HG02938 (cell line): ENCODE data around the gene FBLN2.

Source experiments
- ATAC-seq: cut with Tn5 transposase; IDR thresholded peaks from one replicate; pipeline ENCODE4 v1.9.1; 2021; ENCODE audit warnings: mild to moderate bottlenecking, moderate library complexity; ENCODE audit not compliant: unreplicated experiment

The FBLN2 gene

DNA sequence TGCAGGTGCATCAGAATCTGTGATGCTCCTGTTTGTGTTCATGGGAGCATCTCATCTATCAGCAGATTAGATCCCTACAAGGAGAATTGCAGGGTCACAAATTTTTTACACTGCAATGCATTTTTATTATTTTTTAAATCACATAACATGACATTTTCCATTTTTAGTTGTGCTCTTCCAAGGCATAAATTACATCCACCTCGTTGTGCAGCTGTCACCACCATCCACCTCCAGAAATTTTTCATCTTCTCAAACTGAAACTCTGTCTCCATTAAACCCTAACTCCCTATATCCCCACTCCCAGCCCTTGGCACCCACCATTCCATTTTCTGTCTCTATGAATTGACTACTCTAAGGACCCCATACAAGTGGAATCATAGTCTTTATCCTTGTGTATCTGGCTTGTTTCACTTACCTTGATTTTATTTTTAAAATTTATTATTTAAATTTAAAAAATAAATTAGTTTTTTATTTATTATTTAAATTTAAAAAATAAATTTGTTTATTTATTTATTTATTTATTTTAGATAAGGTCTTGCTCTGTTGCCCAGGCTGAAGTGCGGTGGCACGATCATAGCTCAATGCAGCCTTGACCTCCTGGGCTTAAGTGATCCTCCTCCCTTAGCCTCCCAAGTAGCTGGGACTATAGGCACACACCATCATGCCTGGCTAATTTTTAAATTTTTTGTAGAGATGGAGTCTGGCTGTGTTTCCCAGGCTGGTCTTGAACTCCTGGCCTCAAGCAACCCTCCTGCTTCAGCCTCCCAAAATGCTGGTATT lies 47.7 kb downstream of the FBLN2 start:
- no peak for ATAC-seq

DNA sequence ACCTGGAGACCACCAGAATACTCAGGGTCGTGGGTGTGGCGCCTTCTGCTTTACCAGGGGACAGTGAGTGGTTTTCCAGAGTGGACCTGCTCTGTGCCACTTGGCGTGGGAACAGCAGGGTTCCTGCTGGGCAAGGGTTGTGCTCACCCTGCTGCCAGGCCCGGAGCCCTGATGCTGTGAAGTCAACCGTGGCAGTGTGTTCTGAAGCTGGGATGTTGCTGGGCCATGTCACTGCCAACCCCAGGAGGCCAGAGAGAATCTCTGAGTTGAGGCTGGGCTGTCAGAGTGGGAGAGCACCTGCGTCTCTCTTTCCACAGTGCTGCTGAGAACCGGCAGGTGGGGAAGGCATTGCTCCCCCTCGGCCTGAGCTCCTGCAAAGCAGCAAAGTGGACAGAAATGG lies 48.7 kb downstream of the FBLN2 start:
- no peak for ATAC-seq

DNA sequence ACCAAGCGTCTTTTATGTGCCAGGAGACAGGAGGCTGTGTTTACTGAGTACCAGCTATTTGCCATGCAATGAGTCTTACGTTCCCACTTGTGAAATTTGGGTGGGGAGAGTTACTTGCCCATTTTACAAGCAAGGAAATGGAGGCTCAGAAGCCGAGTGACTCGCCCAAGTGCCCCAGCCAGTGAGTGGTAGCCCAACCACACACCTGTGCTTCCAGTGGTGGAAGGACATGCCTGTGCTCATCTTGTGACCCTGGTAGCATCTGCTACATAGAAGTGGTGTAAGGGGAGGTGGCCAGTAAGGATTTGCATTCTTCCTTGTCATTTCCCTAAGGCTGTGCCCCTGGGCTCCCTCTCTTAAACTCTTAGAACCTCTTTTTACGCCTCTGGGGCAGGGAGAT lies 49.3 kb downstream of the FBLN2 start:
- ATAC-seq: no peak

DNA sequence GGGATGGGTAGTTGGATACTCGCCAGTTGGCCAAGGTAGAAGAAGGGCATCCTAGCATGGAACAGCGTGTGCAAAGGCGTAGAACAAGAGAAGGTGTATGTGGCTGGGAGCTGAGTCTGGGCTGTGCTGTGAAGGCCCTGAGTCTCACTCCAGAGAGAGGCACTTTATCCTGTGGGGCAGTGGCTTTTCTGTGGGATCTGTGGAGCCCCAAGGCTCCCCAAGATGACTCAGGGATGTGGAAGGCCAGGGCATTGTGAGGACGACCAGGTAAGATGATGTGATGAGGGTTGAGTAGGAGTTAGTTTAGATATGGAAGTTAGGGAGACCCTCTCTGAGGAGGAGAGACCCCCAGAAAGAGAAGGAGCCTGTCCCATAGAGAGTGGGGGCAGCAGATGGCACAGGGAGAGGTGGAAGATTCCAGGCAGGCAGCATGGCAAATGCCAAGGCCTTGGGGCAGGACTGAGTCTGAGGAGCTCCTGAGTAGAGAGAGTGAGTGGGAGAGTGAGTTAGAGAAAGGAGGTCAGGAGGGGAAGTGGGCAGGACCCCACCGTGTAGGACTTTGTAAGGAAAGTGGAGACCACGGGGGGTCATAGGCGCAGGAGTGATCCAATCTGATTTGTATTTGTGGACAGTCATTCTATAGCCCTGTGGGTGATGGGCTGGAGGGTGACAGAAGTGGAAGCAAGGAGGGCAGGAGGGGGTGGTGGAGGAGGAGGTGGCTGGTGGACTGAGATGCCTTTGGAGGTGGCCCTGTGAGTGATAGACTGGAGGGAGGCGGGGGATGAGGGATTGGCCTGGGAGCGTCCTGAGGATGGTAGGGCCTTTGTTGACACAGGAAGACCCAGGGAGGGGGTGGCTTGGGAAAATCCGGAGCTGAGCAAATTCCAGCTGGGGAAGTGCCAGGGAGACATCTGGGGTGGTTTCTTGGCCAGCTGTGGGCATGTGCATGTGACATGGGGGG lies 50.3 kb downstream of the FBLN2 start:
- no peak for ATAC-seq

DNA sequence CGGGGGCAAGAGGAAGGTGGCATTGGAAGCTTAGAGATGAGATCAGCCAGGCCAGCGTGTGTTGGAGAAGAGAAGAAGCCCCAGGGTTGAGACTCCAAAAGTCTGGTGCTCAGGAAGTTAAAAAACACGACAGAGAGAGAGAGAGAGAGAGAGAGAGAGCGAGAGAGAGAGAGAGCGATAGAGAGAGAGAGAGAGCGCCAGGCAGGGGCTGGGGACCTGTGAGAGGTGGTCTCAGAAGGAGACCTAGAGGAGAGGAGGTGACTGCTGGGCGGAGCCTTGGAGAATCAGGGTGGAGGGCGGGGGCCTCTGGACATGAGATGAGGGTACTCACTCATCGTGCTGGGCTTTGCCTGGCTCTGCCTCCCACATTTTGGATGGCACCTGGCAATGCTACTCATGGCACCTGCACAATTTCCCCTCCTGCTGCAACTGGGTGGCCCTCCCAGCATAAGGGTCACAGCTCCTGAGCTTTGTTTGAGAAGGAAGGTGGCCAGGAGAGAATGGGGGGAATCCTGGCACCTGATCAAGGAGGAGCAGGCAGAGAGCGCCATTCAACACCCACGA lies 51.0 kb downstream of the FBLN2 start:
- ATAC-seq: no peak

DNA sequence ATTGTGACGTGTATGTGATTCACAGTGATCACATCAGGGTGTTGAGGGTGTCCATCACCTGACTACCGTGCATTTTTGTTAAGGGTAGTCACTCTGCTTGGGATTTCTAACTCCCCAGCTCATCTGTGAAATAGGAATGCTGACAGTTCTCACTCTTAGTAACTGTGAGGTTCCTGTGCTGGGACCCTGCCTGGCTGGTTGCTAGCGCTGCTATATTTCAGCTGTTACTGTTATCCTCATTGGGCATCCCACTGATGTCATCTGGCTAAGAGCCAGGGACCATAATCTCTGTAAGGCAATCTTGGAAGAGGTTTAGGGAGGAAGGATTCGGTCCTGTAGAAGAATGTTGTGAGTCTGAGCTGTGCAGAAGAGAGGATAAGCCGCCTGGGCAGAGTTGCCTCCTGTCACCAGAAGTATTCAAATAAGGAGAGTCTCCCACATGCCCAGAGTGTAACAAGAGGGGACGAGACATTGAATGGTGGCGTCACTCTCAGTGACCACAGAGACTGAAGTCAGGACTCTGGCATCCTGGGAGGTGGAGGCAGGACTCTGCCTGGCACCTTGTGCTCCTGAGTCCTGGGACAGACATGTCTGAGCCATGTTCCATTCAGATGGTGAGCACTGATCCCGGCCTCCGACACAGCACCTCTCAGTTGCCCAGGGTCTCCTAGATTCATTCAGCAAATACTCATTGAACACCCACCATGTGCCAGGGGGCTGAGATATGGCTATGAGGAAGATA lies 52.2 kb downstream of the FBLN2 start:
- no peak for ATAC-seq

DNA sequence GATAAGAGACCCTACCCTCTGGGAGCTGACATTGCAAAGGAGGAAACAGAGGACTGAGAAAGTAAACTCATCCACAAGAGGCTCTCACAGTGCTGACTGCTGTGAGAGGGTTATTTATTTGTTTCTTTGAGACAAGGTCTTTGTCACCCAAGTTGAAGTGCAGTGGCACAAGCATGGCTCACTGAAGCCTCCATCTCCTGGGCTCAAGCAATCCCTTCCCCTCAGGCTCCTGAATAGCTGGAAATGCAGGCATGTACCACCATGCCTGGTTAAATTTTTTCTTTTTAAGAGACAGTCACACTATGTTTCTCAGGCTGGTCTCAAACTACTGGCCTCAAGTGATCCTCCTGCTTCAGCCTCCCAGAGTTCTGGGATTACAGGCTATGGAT lies 52.8 kb downstream of the FBLN2 start:
- no peak for ATAC-seq

DNA sequence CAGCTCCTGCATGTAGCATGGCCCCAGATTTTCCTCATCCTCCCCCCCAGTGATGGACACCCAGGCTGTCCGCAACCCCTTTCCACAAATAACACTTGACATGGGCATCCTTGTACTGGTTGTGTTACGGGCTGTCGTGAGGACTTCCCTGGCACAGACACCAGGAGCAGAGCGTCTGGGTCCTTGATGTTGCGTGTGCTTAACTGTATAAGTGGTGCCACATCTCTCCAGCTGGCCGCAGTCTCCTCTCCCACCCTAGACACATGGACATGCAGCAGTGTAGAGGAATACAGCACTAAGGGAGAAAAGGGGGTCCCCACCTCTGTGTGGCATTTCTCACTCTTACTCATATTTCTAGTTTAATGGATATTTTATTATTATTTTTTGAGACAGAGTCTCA lies 56.6 kb downstream of the FBLN2 start:
- ATAC-seq: no peak

DNA sequence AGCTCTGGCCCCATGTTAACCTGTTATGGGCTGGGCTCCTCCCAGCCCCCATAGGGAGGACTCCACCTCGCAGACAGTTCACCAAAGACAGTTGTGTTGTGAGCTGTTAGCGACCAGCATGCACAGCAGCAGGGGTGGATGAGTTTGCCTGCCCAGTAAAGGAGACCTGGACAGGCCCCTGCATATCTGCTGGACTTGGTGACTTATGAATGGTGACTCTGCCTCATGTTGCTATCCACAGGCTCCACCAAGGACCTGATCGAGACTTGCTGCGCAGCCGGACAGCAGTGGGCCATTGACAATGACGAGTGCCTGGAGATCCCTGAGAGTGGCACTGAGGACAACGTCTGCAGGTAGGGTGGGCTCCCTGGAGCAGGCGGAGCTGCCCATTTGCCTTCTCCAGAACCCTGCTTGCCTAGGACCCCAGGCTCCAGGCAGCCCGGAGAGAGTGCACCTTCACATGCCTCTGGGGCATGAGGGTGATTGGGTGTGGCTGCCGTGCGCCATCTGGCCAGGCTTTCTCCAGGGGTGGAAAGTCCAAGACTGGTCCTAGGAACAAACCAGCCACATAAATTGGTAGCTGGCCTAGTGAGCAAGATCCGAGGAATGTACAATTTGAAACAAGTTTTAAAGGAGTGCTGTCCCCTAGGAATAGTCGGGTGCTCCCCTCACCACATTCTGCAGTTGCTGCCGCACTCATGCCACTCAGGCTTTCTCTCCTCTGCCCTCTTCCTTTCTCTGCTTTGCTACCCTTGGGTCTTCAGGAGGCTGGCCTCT lies 59.1 kb downstream of the FBLN2 start:
- ATAC-seq: no peak

DNA sequence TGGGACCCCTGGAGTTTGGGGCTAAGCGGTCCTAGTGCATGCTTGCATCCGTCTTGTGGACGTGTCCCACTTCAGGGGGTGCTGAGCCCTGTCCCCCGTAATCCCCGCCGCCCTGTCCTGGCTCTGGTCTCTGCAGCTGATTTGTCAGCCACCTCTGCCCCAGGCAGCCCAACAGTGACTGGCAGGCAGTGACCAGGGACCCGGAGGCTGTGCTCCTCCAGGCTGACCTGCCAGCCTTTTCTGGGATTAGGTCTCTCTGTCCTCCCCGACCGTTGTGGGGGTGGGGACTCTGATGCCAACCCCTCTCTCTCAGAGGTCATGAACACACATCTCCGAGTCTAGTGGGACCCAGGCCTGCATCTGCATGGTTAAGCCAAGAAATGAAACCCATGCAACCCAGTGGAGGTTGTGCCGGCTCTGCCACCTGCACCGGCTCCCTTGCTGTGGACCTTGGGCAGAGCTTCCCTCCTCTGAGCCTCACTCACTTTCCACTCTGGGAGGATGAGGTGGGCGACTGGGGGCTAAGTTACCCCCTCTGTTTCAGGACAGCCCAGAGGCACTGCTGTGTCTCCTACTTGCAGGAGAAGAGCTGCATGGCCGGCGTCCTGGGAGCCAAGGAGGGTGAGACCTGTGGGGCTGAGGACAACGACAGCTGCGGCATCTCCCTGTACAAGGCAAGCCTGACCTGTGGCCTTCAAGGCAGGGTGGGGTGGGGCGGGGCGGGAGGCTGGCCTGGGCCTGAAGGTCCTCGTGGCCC lies 60.2 kb downstream of the FBLN2 start:
- no peak for ATAC-seq

DNA sequence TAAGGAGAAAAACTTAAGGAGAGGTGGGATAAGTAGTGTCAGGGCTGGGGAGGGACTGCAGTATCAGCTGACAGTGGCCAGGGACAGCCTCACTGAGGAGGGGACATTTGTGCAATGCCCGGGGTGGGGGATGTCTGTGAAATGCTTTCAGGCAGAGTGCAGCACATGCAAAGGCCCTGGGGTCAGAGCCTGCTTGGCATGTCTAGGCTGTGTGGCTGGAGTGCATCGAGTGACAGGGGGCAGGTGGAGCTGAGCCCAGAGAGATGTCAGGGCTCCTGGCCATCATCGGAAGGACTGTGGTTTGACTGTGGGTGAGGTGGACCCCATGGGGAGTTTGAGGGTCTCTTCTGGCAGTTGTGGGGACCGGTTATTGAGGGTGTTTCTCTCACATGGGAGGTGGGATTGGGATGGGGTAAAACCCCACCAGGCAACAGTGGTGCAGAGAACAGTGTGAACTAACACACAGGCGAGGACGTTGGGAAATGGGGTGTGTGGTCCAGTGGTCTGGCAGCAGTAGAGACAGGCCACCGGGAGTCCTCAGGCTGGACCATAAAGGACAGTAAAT lies 61.2 kb downstream of the FBLN2 start:
- ATAC-seq: no peak

DNA sequence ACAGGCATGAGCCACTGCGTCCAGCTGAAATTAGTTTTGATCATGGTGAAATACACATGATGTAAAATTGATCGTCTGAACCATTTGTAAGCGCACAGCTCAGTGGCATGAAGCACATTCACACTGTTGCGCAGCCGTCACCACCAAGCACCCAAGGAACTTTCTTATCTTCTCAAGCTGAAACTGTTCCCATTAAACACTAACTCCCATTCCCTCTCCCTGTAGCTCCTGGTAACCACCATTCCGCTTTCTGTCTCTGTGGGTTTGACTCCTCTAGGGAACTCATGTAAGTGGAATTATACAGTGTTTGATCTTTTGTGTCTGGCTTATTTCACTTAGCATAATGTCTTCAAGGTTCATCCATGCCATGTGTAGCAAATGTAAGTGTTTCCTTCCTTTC lies 62.3 kb downstream of the FBLN2 start:
- ATAC-seq: no peak

DNA sequence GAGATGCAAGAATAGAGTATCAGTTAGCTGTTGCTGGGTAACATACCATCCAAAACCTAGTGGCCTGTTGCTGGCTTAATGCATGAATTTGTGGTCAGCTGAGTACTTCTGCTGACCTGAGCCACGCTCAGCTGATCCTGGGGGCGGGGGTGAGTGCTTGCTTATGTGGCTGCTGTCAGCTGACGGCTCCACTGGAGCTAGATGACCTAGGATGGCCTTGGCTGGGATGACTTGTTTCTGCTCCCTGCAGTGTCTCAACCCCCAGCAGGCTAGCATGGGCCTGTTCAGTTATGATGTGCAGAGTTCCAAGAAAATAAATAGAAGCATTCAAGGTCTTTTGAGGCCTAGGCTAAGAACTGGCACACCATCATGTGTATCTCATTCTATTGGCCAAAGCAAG lies 63.9 kb downstream of the FBLN2 start:
- no peak for ATAC-seq

DNA sequence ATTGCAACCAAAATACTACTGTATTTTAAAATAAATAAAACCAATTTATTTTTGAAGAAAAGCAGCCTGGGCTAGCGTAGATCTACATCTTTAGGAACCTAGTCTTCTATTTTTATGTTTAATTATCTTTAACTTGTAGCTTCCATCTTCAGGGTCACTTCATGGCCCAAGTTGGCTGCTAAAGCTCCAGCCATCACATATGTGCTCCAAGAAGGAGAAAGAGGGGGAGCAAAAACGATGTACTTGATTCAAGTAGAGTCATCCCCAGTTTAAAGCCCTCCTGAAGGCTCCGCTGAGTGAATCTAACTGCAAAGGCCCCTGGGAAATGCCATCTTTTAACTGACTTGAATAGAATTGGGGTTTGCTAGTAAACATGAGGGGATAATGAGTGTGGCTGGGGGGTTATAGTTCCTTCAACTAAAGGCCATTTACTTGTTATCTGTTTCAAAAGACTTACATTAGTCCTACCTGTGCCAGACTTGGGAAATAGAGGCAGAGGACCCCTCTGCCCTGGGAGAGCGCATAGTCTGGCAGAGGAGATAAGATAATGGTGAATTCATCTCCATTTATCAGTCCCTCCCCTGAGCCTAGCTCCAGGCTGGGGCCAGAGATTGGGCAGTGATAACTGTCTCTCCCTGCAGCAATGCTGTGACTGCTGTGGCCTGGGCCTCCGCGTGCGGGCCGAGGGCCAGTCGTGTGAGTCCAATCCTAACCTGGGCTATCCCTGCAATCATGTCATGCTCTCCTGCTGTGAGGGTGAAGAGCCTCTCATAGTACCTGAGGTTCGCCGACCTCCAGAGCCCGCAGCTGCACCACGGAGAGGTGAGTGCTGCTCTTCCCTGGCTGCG lies 64.6 kb downstream of the FBLN2 start:
- no peak for ATAC-seq

DNA sequence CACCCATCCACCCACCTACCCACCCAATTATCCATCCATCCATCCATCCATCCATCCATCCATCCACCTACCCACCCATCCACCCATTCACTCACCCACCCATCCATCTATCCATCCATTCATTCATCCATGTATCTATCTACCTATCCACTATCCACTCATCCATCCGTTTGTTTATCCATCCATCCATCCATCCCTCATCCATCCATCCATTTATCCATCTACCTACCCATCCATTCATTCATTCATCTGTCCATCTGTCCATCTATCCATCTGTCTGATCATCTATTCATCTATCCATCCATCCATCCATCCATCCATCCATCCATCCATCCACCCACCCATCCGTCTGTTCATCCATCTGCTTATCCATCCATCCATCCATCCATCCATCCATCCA lies 65.7 kb downstream of the FBLN2 start:
- no peak for ATAC-seq

DNA sequence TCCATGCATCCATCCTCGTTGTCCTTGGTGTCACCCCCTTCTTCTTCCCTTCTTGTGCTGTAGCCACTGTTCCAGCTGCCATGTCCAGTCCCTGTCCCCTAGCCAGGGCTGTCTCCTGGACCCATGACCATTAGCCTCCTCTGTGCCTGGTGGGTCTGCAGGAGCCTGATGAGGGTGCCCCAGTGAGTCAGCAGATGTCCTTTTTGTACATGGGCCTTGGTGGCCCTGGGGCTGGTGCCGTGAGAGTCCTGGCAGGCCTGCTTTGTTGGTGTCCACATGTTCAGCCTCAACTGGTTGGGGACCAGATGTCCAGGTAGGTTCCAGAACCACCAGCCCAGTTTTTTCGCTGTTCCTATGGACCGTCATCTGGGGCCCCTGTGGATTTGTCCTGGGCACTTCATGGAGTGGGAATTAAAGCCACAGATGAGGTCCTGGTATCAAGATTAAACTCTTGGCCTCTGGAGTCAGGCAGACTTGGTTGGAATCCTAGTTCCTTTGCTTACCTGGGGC lies 66.1 kb downstream of the FBLN2 start:
- no peak for ATAC-seq

DNA sequence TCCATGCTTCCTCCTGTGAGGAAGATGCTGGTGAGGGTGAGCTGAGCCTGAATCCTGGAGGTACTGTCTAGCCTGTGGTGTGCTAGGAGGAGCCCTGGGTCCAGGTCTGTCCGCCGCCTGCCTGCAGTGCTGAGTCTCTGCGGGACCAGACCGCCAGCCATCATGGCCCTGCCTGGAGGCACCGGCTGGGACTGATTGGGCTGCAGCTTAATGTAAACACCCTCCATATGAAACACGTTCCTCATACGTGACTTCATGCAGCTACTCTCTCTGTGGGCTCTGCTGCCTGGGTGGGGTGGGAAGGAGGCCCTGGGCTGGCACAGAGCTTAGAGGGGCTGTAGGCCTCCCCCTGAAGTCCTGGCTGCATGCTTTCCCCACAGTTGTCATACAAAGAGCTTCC lies 67.4 kb downstream of the FBLN2 start:
- no peak for ATAC-seq

DNA sequence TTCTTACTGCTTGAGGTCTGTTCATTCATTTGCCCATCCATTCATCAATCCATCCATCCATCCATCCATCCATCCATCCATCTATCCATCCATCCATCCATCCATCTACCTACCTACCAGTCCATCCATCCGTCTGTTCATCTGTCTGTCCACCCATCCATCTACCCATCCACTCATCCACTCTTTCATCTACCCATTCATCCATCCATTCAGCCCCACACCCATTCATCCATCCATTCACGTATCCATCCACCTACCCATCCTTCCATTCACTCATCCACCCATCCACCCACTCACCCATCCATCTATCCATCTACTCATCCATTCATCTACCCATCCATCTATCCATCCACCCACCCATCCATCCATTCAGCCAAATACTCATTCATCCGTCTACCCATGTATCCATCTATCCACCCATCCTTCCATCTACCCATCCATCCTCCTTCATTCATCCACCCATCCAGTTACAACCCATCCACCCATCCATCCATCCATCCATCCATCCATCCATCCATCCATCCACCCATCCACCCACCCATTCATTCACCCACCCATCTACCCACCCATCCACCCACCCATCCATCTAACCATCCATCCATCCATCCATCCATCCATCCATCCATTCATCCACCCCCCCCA lies 68.3 kb downstream of the FBLN2 start:
- ATAC-seq: no peak
